ENCODE results near the gene ASTN1. TPM values are rescaled to one million over a fixed set of nuclear protein-coding genes. Genes with fewer than 3 reads are reported as not detected.

Gene ASTN1
- total RNA-seq, 1 donor from 2014 or later = not detected

GRCh38 chr1:177106196-177106595 lies 58.3 kb downstream of the ASTN1 start:
- no peaks in the 10 kb centered on the region for H3K36me3 ChIP-seq (ENCODE audit: control insufficient read depth, insufficient read depth, low read length)
- FAIRE-seq = no peak
- no peak for TF ChIP-seq CTCF (IDR thresholded peaks at IDR 0.05; ENCODE audit: insufficient read depth, low read length, severe bottlenecking)
- DNase-seq (ENCODE audit: low read depth) = no peak
- H3K4me3 ChIP-seq (ENCODE audit: low read depth, low read length) = no peak overlapping the region
- no peaks in the 10 kb centered on the region for H3K27me3 ChIP-seq (ENCODE audit: control insufficient read depth, insufficient read depth, low read length)

- Histone ChIP-seq H3K4me3 (ENCODE audit: low read depth, low read length) (no peak overlapping the region), H3K27me3 (ENCODE audit: control insufficient read depth, insufficient read depth, low read length) (no peaks in the 10 kb centered on the region), H3K36me3 (ENCODE audit: control insufficient read depth, insufficient read depth, low read length) (no peaks in the 10 kb centered on the region)
- TF ChIP-seq CTCF (IDR thresholded peaks at IDR 0.05; ENCODE audit: insufficient read depth, low read length, severe bottlenecking) = no peak
- FAIRE-seq (no peak), DNase-seq (ENCODE audit: low read depth) (no peak)
Measured at GRCh38 chr1:177103005-177103852, 61.3 kb downstream of the ASTN1 start.

- Histone ChIP-seq H3K4me3 (ENCODE audit: low read depth, low read length) (no peak overlapping the region), H3K27me3 (ENCODE audit: control insufficient read depth, insufficient read depth, low read length) (no peaks in the 10 kb centered on the region), H3K36me3 (ENCODE audit: control insufficient read depth, insufficient read depth, low read length) (no peaks in the 10 kb centered on the region)
- FAIRE-seq (no peak), DNase-seq (ENCODE audit: low read depth) (no peak)
- TF ChIP-seq CTCF (IDR thresholded peaks at IDR 0.05; ENCODE audit: insufficient read depth, low read length, severe bottlenecking) = no peak
Measured at GRCh38 chr1:177092001-177092400, 72.5 kb downstream of the ASTN1 start.

GRCh38 chr1:177091040-177091439 lies 73.5 kb downstream of the ASTN1 start:
- H3K36me3 ChIP-seq (ENCODE audit: control insufficient read depth, insufficient read depth, low read length) = no peaks in the 10 kb centered on the region
- H3K4me3 ChIP-seq (ENCODE audit: low read depth, low read length) = no peak overlapping the region
- no peak for TF ChIP-seq CTCF (IDR thresholded peaks at IDR 0.05; ENCODE audit: insufficient read depth, low read length, severe bottlenecking)
- H3K27me3 ChIP-seq (ENCODE audit: control insufficient read depth, insufficient read depth, low read length) = no peaks in the 10 kb centered on the region
- peak; percentile 21 for DNase-seq (ENCODE audit: low read depth)
- no peak for FAIRE-seq

GRCh38 chr1:177088966-177089365 lies 75.5 kb downstream of the ASTN1 start:
- Histone ChIP-seq H3K27me3 (ENCODE audit: control insufficient read depth, insufficient read depth, low read length) (no peaks in the 10 kb centered on the region), H3K36me3 (ENCODE audit: control insufficient read depth, insufficient read depth, low read length) (no peaks in the 10 kb centered on the region), H3K4me3 (ENCODE audit: low read depth, low read length) (no peak overlapping the region)
- DNase-seq (ENCODE audit: low read depth) = no peak
- FAIRE-seq = no peak
- no peak for TF ChIP-seq CTCF (IDR thresholded peaks at IDR 0.05; ENCODE audit: insufficient read depth, low read length, severe bottlenecking)

Data from bronchial epithelial cell (primary cell).